ENCODE results near the gene ZNF672. TPM values are rescaled to one million over a fixed set of nuclear protein-coding genes. Genes with fewer than 3 reads are reported as not detected.
"Not testable (repeated sequence)": the region's sequence is repeated elsewhere in the genome, so short reads cannot be mapped to it uniquely, and the experiment has no call there.

ZNF672 gene
- total RNA-seq, 2 donors from 2014 or later = 44.2 to 63.1 TPM

GRCh38 chr1:248802454-248802853 is 35.6 kb upstream of the ZNF672 start:
- intact Hi-C loops (cut with DNase I) = no loop called here
- Histone ChIP-seq H3K4me1 (replicated peaks) (peaks cover 2% of the 10 kb centered on the region), H3K36me3 (no peaks in the 10 kb centered on the region), H3K27ac (no peak overlapping the region), H3K4me3 (no peak overlapping the region), H3K9me3 (no peaks in the 10 kb centered on the region), H3K27me3 (replicated peaks; ENCODE audit: insufficient read depth) (no peaks in the 10 kb centered on the region)
- 59% methylated on average over 6 of the region's 6 CpGs for WGBS
- TF ChIP-seq, protein P1, sequence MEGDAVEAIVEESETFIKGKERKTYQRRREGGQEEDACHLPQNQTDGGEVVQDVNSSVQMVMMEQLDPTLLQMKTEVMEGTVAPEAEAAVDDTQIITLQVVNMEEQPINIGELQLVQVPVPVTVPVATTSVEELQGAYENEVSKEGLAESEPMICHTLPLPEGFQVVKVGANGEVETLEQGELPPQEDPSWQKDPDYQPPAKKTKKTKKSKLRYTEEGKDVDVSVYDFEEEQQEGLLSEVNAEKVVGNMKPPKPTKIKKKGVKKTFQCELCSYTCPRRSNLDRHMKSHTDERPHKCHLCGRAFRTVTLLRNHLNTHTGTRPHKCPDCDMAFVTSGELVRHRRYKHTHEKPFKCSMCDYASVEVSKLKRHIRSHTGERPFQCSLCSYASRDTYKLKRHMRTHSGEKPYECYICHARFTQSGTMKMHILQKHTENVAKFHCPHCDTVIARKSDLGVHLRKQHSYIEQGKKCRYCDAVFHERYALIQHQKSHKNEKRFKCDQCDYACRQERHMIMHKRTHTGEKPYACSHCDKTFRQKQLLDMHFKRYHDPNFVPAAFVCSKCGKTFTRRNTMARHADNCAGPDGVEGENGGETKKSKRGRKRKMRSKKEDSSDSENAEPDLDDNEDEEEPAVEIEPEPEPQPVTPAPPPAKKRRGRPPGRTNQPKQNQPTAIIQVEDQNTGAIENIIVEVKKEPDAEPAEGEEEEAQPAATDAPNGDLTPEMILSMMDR (IDR thresholded peaks at IDR 0.05) = no peak
- TF ChIP-seq POLR2AphosphoS5 (IDR thresholded peaks at IDR 0.05) = no peak
- no peak for TF ChIP-seq POLR2A (IDR thresholded peaks at IDR 0.05)
- no peak for DNase-seq (ENCODE audit: low spot score)

- H3K9me3 ChIP-seq; DNase-seq (ENCODE audit: low spot score); H3K4me1 ChIP-seq (replicated peaks); H3K4me3 ChIP-seq; H3K36me3 ChIP-seq; H3K27ac ChIP-seq; H3K27me3 ChIP-seq (replicated peaks; ENCODE audit: insufficient read depth); intact Hi-C loops (cut with DNase I): not testable (repeated sequence)
- 88% methylated on average over 15 of the region's 15 CpGs for WGBS
Measured at GRCh38 chr1:248803501-248803900, 34.5 kb upstream of the ZNF672 start.

- DNase-seq (ENCODE audit: low spot score) = no peak
- H3K36me3 ChIP-seq = no peaks in the 10 kb centered on the region
- H3K9me3 ChIP-seq = no peaks in the 10 kb centered on the region
- no peak overlapping the region for H3K4me3 ChIP-seq
- WGBS = 73% methylated on average over 10 of the region's 10 CpGs
- H3K4me1 ChIP-seq (replicated peaks) = peaks cover 2% of the 10 kb centered on the region
- intact Hi-C loops (cut with DNase I) = loop anchor here (5.0 kb wide), 1 partner anchor 108 kb away; no protein-coding TSS in a partner anchor
- no peak overlapping the region for H3K27ac ChIP-seq
- no peaks in the 10 kb centered on the region for H3K27me3 ChIP-seq (replicated peaks; ENCODE audit: insufficient read depth)
- TF ChIP-seq POLR2AphosphoS5 (IDR thresholded peaks at IDR 0.05) = no peak
- TF ChIP-seq, protein P1 (IDR thresholded peaks at IDR 0.05) = no peak
- TF ChIP-seq POLR2A (IDR thresholded peaks at IDR 0.05) = no peak
Measured at GRCh38 chr1:248804771-248805681, 33.0 kb upstream of the ZNF672 start.

DNA sequence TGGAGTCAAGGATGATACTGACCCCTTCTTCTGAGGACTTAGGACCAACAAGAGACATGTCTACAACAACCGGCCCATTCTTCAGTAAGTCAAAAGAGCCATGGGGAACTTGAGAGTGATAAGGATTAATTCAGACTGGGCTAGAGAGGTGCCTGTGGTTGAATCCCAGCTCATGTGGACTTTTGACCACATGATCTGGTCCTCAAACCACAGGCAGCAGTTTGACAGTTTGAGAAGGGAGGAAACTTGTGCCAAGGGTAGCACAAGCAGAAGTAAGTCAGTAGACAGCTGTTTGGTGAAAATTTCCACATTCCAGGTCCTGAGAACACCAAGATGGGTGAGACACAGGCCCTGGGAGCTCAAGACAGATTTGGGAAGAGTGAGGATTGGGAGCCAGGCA is 32.1 kb upstream of the ZNF672 start:
- intact Hi-C loops (cut with DNase I) = loop anchor here (2.0 to 5.0 kb wide), 2 partner anchors 109 to 183 kb away; no protein-coding TSS in a partner anchor
- Histone ChIP-seq H3K36me3 (no peaks in the 10 kb centered on the region), H3K27me3 (replicated peaks; ENCODE audit: insufficient read depth) (no peaks in the 10 kb centered on the region), H3K27ac (no peak overlapping the region), H3K4me3 (no peak overlapping the region), H3K4me1 (replicated peaks) (no peaks in the 10 kb centered on the region), H3K9me3 (no peaks in the 10 kb centered on the region)
- DNase-seq (ENCODE audit: low spot score) = no peak
- no peak for TF ChIP-seq POLR2AphosphoS5 (IDR thresholded peaks at IDR 0.05)
- TF ChIP-seq, protein P1 (IDR thresholded peaks at IDR 0.05) = no peak
- no peak for TF ChIP-seq POLR2A (IDR thresholded peaks at IDR 0.05)
- WGBS = 57% methylated on average over 1 of the region's 1 CpG

GRCh38 chr1:248807067-248807737 is 30.8 kb upstream of the ZNF672 start:
- intact Hi-C loops (cut with DNase I) = loop anchor here (2.0 to 5.0 kb wide), 2 partner anchors 110 to 184 kb away; no protein-coding TSS in a partner anchor
- no peak overlapping the region for H3K4me3 ChIP-seq
- H3K4me1 ChIP-seq (replicated peaks) = no peaks in the 10 kb centered on the region
- no peak for DNase-seq (ENCODE audit: low spot score)
- no peaks in the 10 kb centered on the region for H3K27me3 ChIP-seq (replicated peaks; ENCODE audit: insufficient read depth)
- TF ChIP-seq, protein P1 (IDR thresholded peaks at IDR 0.05) = peak; percentile 51 to 87 (median 64)
- no peak for TF ChIP-seq POLR2A (IDR thresholded peaks at IDR 0.05)
- H3K36me3 ChIP-seq = no peaks in the 10 kb centered on the region
- H3K9me3 ChIP-seq = no peaks in the 10 kb centered on the region
- 57% methylated on average over 10 of the region's 15 CpGs for WGBS
- no peak overlapping the region for H3K27ac ChIP-seq

Measured in prostate gland (tissue), 2 donors.